Chondrocyte (in vitro differentiated cells): ENCODE results near the gene HOXB1. TPM values are rescaled to one million over a fixed set of nuclear protein-coding genes. Genes with fewer than 3 reads are reported as not detected.

Experiments used
- DNase-seq: peaks from one replicate; pipeline ENCODE4 v3.0.0; 2021; ENCODE audit warnings: mixed read lengths, low spot score
- H3K27ac Mint-ChIP-seq: one replicate; pipeline ENCODE4 v1.8.0; 2021; ENCODE audit warnings: mild to moderate bottlenecking, moderate library complexity, mixed read lengths; ENCODE audit not compliant: unreplicated experiment
- H3K27me3 Mint-ChIP-seq: 2 replicates; pipeline ENCODE4 v1.8.0; 2021; ENCODE audit warnings: low read depth, mixed read lengths
- H3K36me3 Mint-ChIP-seq: 2 replicates; pipeline ENCODE4 v1.8.0; 2021; ENCODE audit warnings: low read depth, mixed read lengths
- H3K4me1 Mint-ChIP-seq: 2 replicates; pipeline ENCODE4 v1.8.0; 2021; ENCODE audit warnings: low read depth, mild to moderate bottlenecking, mixed read lengths
- H3K4me3 Mint-ChIP-seq: one replicate; pipeline ENCODE4 v1.8.0; 2021; ENCODE audit warnings: mild to moderate bottlenecking, moderate library complexity, mixed read lengths; ENCODE audit not compliant: unreplicated experiment
- H3K9me3 Mint-ChIP-seq: 2 replicates; pipeline ENCODE4 v1.8.0; 2021; ENCODE audit warnings: low read depth, mixed read lengths
- CTCF ChIP-seq: fragments of 200-600 bp; sonication (generic); IDR thresholded peaks from 2 replicates; pipeline ENCODE4 v1.5.0; 2021; ENCODE audit warnings: antibody characterized with exemption, mild to moderate bottlenecking, moderate library complexity
- total RNA-seq: library from RNA; stranded (reverse); gene quantifications from 3 replicates; pipeline ENCODE4 v1.2.1, GENCODE V29; 2021

The HOXB1 gene
- total RNA-seq, 1 donor from 2014 or later, result not detected

- peaks cover 3% of the 10 kb centered on the region for H3K4me1 Mint-ChIP-seq
- no peak overlapping the region for H3K27ac Mint-ChIP-seq
- H3K27me3 Mint-ChIP-seq, result peaks cover 73% of the 10 kb centered on the region
- H3K9me3 Mint-ChIP-seq, result no peaks in the 10 kb centered on the region
- no peak overlapping the region for H3K4me3 Mint-ChIP-seq
- no peak for TF ChIP-seq CTCF
- H3K36me3 Mint-ChIP-seq, result peaks cover 2% of the 10 kb centered on the region
- DNase-seq, result no peak
Measured at GRCh38 chr17:48547808-48548522, 17.2 kb upstream of the HOXB1 start.

GRCh38 chr17:48546924-48547807, 16.4 kb upstream of the HOXB1 start:
- H3K4me1 Mint-ChIP-seq, result peaks cover 6% of the 10 kb centered on the region
- no peak for DNase-seq
- no peak overlapping the region for H3K27ac Mint-ChIP-seq
- no peak for TF ChIP-seq CTCF
- H3K9me3 Mint-ChIP-seq, result no peaks in the 10 kb centered on the region
- H3K27me3 Mint-ChIP-seq, result peaks cover 75% of the 10 kb centered on the region
- no peak overlapping the region for H3K4me3 Mint-ChIP-seq
- H3K36me3 Mint-ChIP-seq, result peaks cover 4% of the 10 kb centered on the region

- H3K4me1 Mint-ChIP-seq, result peaks cover 8% of the 10 kb centered on the region
- H3K27ac Mint-ChIP-seq, result no peak overlapping the region
- H3K36me3 Mint-ChIP-seq, result peaks cover 4% of the 10 kb centered on the region
- TF ChIP-seq CTCF, result no peak
- peaks cover 74% of the 10 kb centered on the region for H3K27me3 Mint-ChIP-seq
- no peak overlapping the region for H3K4me3 Mint-ChIP-seq
- H3K9me3 Mint-ChIP-seq, result no peaks in the 10 kb centered on the region
- no peak for DNase-seq
Measured at GRCh38 chr17:48546137-48546923, 15.5 kb upstream of the HOXB1 start.

GRCh38 chr17:48545539-48545938, 14.7 kb upstream of the HOXB1 start:
- peaks cover 76% of the 10 kb centered on the region for H3K27me3 Mint-ChIP-seq
- no peak overlapping the region for H3K4me3 Mint-ChIP-seq
- DNase-seq, result no peak
- H3K4me1 Mint-ChIP-seq, result peaks cover 8% of the 10 kb centered on the region
- no peak overlapping the region for H3K27ac Mint-ChIP-seq
- peaks cover 4% of the 10 kb centered on the region for H3K36me3 Mint-ChIP-seq
- no peak for TF ChIP-seq CTCF
- H3K9me3 Mint-ChIP-seq, result no peaks in the 10 kb centered on the region

- Mint-ChIP-seq H3K27me3 (peaks cover 78% of the 10 kb centered on the region), H3K4me3 (peak within 1 kb of the TSS; percentile 70), H3K36me3 (peaks cover 4% of the 10 kb centered on the region), H3K9me3 (no peaks in the 10 kb centered on the region), H3K4me1 (peaks cover 8% of the 10 kb centered on the region), H3K27ac (peak within 1 kb of the TSS; percentile 68)
- DNase-seq, result no peak
- TF ChIP-seq CTCF, result no peak
Measured at GRCh38 chr17:48545022-48545375, 14.2 kb upstream of the HOXB1 start, which contains the start of gene HOXB2. HOXB2 (minus strand) TSS chr17:48545109; CDS start chr17:48544911, 198 bp downstream.
